ENCODE measurements around the gene TBXA2R. TPM values are rescaled to one million over a fixed set of nuclear protein-coding genes. Genes with fewer than 3 reads are reported as not detected.
"Not testable (repeated sequence)": the region's sequence is repeated elsewhere in the genome, so short reads cannot be mapped to it uniquely, and the experiment has no call there.

Gene TBXA2R
- total RNA-seq, 3 donors from 2014 or later = 0.49 to 0.76 (median 0.66) TPM

GRCh38 chr19:3632739-3633558, 26.3 kb upstream of the TBXA2R start:
- no peak overlapping the region for H3K4me3 Mint-ChIP-seq
- no peaks in the 10 kb centered on the region for H3K4me1 Mint-ChIP-seq (ENCODE audit: low read depth)
- DNase-seq (no peak), ATAC-seq (no peak)
- no peaks in the 10 kb centered on the region for H3K9me3 Mint-ChIP-seq
- no peaks in the 10 kb centered on the region for H3K36me3 Mint-ChIP-seq (ENCODE audit: insufficient read depth)
- no peaks in the 10 kb centered on the region for H3K27me3 Mint-ChIP-seq (ENCODE audit: low read depth)

- no peaks in the 10 kb centered on the region for H3K9me3 Mint-ChIP-seq
- DNase-seq (no peak), ATAC-seq (no peak)
- H3K4me1 Mint-ChIP-seq (ENCODE audit: low read depth) = peaks cover 3% of the 10 kb centered on the region
- no peak overlapping the region for H3K4me3 Mint-ChIP-seq
- H3K27me3 Mint-ChIP-seq (ENCODE audit: low read depth) = no peaks in the 10 kb centered on the region
- no peaks in the 10 kb centered on the region for H3K36me3 Mint-ChIP-seq (ENCODE audit: insufficient read depth)
These were observed 25.4 kb upstream of the TBXA2R start for GRCh38 chr19:3632098-3632497.

GRCh38 chr19:3631053-3631861, 24.6 kb upstream of the TBXA2R start:
- Mint-ChIP-seq H3K9me3 (no peaks in the 10 kb centered on the region), H3K4me1 (ENCODE audit: low read depth) (peaks cover 7% of the 10 kb centered on the region), H3K36me3 (ENCODE audit: insufficient read depth) (no peaks in the 10 kb centered on the region), H3K27me3 (ENCODE audit: low read depth) (no peaks in the 10 kb centered on the region), H3K4me3 (no peak overlapping the region)
- ATAC-seq = no peak
- no peak for DNase-seq

- H3K4me3 Mint-ChIP-seq; ATAC-seq; DNase-seq; H3K9me3 Mint-ChIP-seq; H3K36me3 Mint-ChIP-seq (ENCODE audit: insufficient read depth); H3K27me3 Mint-ChIP-seq (ENCODE audit: low read depth): not testable (repeated sequence)
- H3K4me1 Mint-ChIP-seq (ENCODE audit: low read depth) = peaks cover 22% of the 10 kb centered on the region
These were observed 22.1 kb upstream of the TBXA2R start for GRCh38 chr19:3628766-3629165.

GRCh38 chr19:3627351-3627723, 20.7 kb upstream of the TBXA2R start:
- no peaks in the 10 kb centered on the region for H3K27me3 Mint-ChIP-seq (ENCODE audit: low read depth)
- ATAC-seq (no peak), DNase-seq (no peak)
- peak overlapping the region; percentile 93 for H3K4me3 Mint-ChIP-seq
- H3K4me1 Mint-ChIP-seq (ENCODE audit: low read depth) = peaks cover 22% of the 10 kb centered on the region
- no peaks in the 10 kb centered on the region for H3K9me3 Mint-ChIP-seq
- peaks cover 2% of the 10 kb centered on the region for H3K36me3 Mint-ChIP-seq (ENCODE audit: insufficient read depth)

GRCh38 chr19:3626473-3627350, 20.0 kb upstream of the TBXA2R start, which contains the start of gene CACTIN:
TSS of gene CACTIN (minus strand) at chr19:3626790. CDS start at chr19:3626762, 28 bp downstream.
- peaks cover 22% of the 10 kb centered on the region for H3K4me1 Mint-ChIP-seq (ENCODE audit: low read depth)
- peaks cover 2% of the 10 kb centered on the region for H3K36me3 Mint-ChIP-seq (ENCODE audit: insufficient read depth)
- DNase-seq (peak; percentile 98), ATAC-seq (peak; percentile 95)
- peak within 1 kb of the TSS; percentile 93 for H3K4me3 Mint-ChIP-seq
- no peaks in the 10 kb centered on the region for H3K9me3 Mint-ChIP-seq
- no peaks in the 10 kb centered on the region for H3K27me3 Mint-ChIP-seq (ENCODE audit: low read depth)

GRCh38 chr19:3625996-3626472, 19.4 kb upstream of the TBXA2R start:
- Mint-ChIP-seq H3K36me3 (ENCODE audit: insufficient read depth) (peaks cover 4% of the 10 kb centered on the region), H3K9me3 (no peaks in the 10 kb centered on the region), H3K4me1 (ENCODE audit: low read depth) (peaks cover 22% of the 10 kb centered on the region), H3K27me3 (ENCODE audit: low read depth) (no peaks in the 10 kb centered on the region), H3K4me3 (peak overlapping the region; percentile 93)
- DNase-seq = no peak
- peak; percentile 16 to 23 for ATAC-seq

GRCh38 chr19:3623716-3624115, 17.0 kb upstream of the TBXA2R start:
- Mint-ChIP-seq H3K4me1 (ENCODE audit: low read depth) (peaks cover 22% of the 10 kb centered on the region), H3K4me3 (peak overlapping the region; percentile 93), H3K27me3 (ENCODE audit: low read depth) (no peaks in the 10 kb centered on the region), H3K36me3 (ENCODE audit: insufficient read depth) (peaks cover 9% of the 10 kb centered on the region), H3K9me3 (no peaks in the 10 kb centered on the region)
- DNase-seq = no peak
- ATAC-seq = no peak

GRCh38 chr19:3622224-3622623, 15.5 kb upstream of the TBXA2R start:
- Mint-ChIP-seq H3K4me1 (ENCODE audit: low read depth) (peaks cover 30% of the 10 kb centered on the region), H3K9me3 (no peaks in the 10 kb centered on the region), H3K36me3 (ENCODE audit: insufficient read depth) (peaks cover 10% of the 10 kb centered on the region), H3K27me3 (ENCODE audit: low read depth) (no peaks in the 10 kb centered on the region), H3K4me3 (no peak overlapping the region)
- DNase-seq = no peak
- no peak for ATAC-seq

GRCh38 chr19:3621689-3622088, 15.0 kb upstream of the TBXA2R start:
- ATAC-seq (no peak), DNase-seq (no peak)
- Mint-ChIP-seq H3K4me3 (no peak overlapping the region), H3K36me3 (ENCODE audit: insufficient read depth) (peaks cover 12% of the 10 kb centered on the region), H3K27me3 (ENCODE audit: low read depth) (no peaks in the 10 kb centered on the region), H3K4me1 (ENCODE audit: low read depth) (peaks cover 29% of the 10 kb centered on the region), H3K9me3 (no peaks in the 10 kb centered on the region)

- no peaks in the 10 kb centered on the region for H3K9me3 Mint-ChIP-seq
- no peak overlapping the region for H3K4me3 Mint-ChIP-seq
- H3K36me3 Mint-ChIP-seq (ENCODE audit: insufficient read depth) = peaks cover 12% of the 10 kb centered on the region
- H3K27me3 Mint-ChIP-seq (ENCODE audit: low read depth) = no peaks in the 10 kb centered on the region
- ATAC-seq = no peak
- H3K4me1 Mint-ChIP-seq (ENCODE audit: low read depth) = peaks cover 26% of the 10 kb centered on the region
- DNase-seq = no peak
These were observed 14.3 kb upstream of the TBXA2R start for GRCh38 chr19:3620817-3621547.

GRCh38 chr19:3620145-3620816, 13.6 kb upstream of the TBXA2R start:
- ATAC-seq = no peak
- DNase-seq = no peak
- H3K27me3 Mint-ChIP-seq (ENCODE audit: low read depth) = no peaks in the 10 kb centered on the region
- H3K4me1 Mint-ChIP-seq (ENCODE audit: low read depth) = peaks cover 22% of the 10 kb centered on the region
- peaks cover 12% of the 10 kb centered on the region for H3K36me3 Mint-ChIP-seq (ENCODE audit: insufficient read depth)
- no peak overlapping the region for H3K4me3 Mint-ChIP-seq
- no peaks in the 10 kb centered on the region for H3K9me3 Mint-ChIP-seq

- H3K4me3 Mint-ChIP-seq = no peak overlapping the region
- H3K4me1 Mint-ChIP-seq (ENCODE audit: low read depth) = peaks cover 19% of the 10 kb centered on the region
- peaks cover 12% of the 10 kb centered on the region for H3K36me3 Mint-ChIP-seq (ENCODE audit: insufficient read depth)
- no peak for ATAC-seq
- no peak for DNase-seq
- no peaks in the 10 kb centered on the region for H3K27me3 Mint-ChIP-seq (ENCODE audit: low read depth)
- no peaks in the 10 kb centered on the region for H3K9me3 Mint-ChIP-seq
These were observed 12.9 kb upstream of the TBXA2R start for GRCh38 chr19:3619631-3620012.
